KMS-11 (cell line): ENCODE results near the gene PDE6C.

Experiments
- H2AFZ ChIP-seq: fragments of 200-600 bp; sonication (generic); 2 replicates; pipeline ENCODE4 v1.6.1; 2016; ENCODE audit warnings: antibody characterized with exemption, mixed run types, low read depth
- H3K27ac ChIP-seq: fragments of 200-600 bp; sonication (generic); 2 replicates; pipeline ENCODE4 v1.6.1; 2016; ENCODE audit warnings: mild to moderate bottlenecking, mixed run types
- H3K27me3 ChIP-seq: fragments of 200-600 bp; sonication (generic); 2 replicates; pipeline ENCODE4 v1.6.1; 2017; ENCODE audit warnings: mild to moderate bottlenecking, low read depth, mixed run types, moderate library complexity; ENCODE audit not compliant: insufficient read depth
- H3K36me3 ChIP-seq: fragments of 200-600 bp; sonication (generic); 2 replicates; pipeline ENCODE4 v1.6.1; 2017; ENCODE audit warnings: mild to moderate bottlenecking, mixed run types; ENCODE audit not compliant: insufficient read depth
- H3K4me1 ChIP-seq: fragments of 200-600 bp; sonication (generic); 2 replicates; pipeline ENCODE4 v1.6.1; 2016; ENCODE audit warnings: mild to moderate bottlenecking, low read depth, mixed run types; ENCODE audit not compliant: poor library complexity, severe bottlenecking
- H3K4me2 ChIP-seq: fragments of 200-600 bp; sonication (generic); 2 replicates; pipeline ENCODE4 v1.7.0; 2016; ENCODE audit warnings: mild to moderate bottlenecking, mixed run types
- H3K4me3 ChIP-seq: fragments of 200-600 bp; sonication (generic); IDR thresholded peaks from 2 replicates; pipeline ENCODE4 v1.6.1; 2017; ENCODE audit warnings: low read depth, low read length, mixed read lengths; ENCODE audit not compliant: insufficient read depth
- H3K79me2 ChIP-seq: fragments of 200-600 bp; sonication (generic); 2 replicates; pipeline ENCODE4 v1.6.1; 2016; ENCODE audit warnings: low read depth, mixed run types; ENCODE audit not compliant: insufficient read depth
- H3K9ac ChIP-seq: fragments of 200-600 bp; sonication (generic); 2 replicates; pipeline ENCODE4 v1.6.1; 2016; ENCODE audit warnings: mild to moderate bottlenecking, mixed run types
- H4K20me1 ChIP-seq: fragments of 200-600 bp; sonication (generic); 2 replicates; pipeline ENCODE4 v1.6.1; 2016; ENCODE audit warnings: mild to moderate bottlenecking, mixed run types; ENCODE audit not compliant: insufficient read depth
- TF ChIP-seq, protein P1 (sequence below): fragments of 200-600 bp; sonication (generic); conservative IDR thresholded peaks from 2 replicates; pipeline ENCODE4 v1.6.1; 2017; ENCODE audit warnings: low read depth, mild to moderate bottlenecking, antibody characterized with exemption, low read length, moderate library complexity, mixed read lengths

The PDE6C gene

GRCh38 chr10:93568105-93568390 lies 44.3 kb upstream of the PDE6C start:
- no peaks in the 10 kb centered on the region for H3K79me2 ChIP-seq
- H3K4me1 ChIP-seq, result no peaks in the 10 kb centered on the region
- H4K20me1 ChIP-seq, result no peaks in the 10 kb centered on the region
- no peaks in the 10 kb centered on the region for H3K27me3 ChIP-seq
- no peaks in the 10 kb centered on the region for H3K36me3 ChIP-seq
- H3K27ac ChIP-seq, result no peak overlapping the region
- H3K4me3 ChIP-seq, result no peak overlapping the region
- TF ChIP-seq, protein P1, sequence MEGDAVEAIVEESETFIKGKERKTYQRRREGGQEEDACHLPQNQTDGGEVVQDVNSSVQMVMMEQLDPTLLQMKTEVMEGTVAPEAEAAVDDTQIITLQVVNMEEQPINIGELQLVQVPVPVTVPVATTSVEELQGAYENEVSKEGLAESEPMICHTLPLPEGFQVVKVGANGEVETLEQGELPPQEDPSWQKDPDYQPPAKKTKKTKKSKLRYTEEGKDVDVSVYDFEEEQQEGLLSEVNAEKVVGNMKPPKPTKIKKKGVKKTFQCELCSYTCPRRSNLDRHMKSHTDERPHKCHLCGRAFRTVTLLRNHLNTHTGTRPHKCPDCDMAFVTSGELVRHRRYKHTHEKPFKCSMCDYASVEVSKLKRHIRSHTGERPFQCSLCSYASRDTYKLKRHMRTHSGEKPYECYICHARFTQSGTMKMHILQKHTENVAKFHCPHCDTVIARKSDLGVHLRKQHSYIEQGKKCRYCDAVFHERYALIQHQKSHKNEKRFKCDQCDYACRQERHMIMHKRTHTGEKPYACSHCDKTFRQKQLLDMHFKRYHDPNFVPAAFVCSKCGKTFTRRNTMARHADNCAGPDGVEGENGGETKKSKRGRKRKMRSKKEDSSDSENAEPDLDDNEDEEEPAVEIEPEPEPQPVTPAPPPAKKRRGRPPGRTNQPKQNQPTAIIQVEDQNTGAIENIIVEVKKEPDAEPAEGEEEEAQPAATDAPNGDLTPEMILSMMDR, result no peak
- H2AFZ ChIP-seq, result no peak overlapping the region
- no peak overlapping the region for H3K9ac ChIP-seq
- no peak overlapping the region for H3K4me2 ChIP-seq

DNA sequence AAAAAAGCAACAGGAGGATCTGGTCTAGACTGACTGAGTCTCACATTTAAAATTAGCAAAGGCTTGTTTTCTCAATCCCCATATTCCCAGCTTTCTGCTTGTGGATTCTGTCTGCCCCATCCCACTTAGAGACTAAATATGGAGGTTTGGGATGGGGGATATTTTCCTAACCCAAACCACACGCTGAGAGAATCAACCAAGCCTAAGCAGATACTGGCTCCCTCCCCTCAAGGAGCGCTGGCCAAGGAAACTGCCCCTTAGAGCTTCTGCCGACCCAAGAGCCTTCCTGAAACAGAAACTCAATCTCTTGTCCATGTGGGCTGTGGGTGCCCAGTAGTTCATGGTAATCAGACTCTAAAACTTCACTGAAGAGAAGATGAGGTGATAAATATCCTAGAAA lies 42.0 kb upstream of the PDE6C start:
- Histone ChIP-seq H3K36me3 (no peaks in the 10 kb centered on the region), H3K4me2 (no peak overlapping the region), H4K20me1 (no peaks in the 10 kb centered on the region), H3K27ac (no peak overlapping the region), H2AFZ (no peak overlapping the region), H3K4me3 (no peak overlapping the region), H3K27me3 (no peaks in the 10 kb centered on the region), H3K4me1 (no peaks in the 10 kb centered on the region), H3K79me2 (no peaks in the 10 kb centered on the region), H3K9ac (no peak overlapping the region)
- TF ChIP-seq, protein P1, result no peak

- Histone ChIP-seq H3K27ac (no peak overlapping the region), H3K4me3 (no peak overlapping the region), H3K36me3 (no peaks in the 10 kb centered on the region), H3K27me3 (no peaks in the 10 kb centered on the region), H3K4me1 (no peaks in the 10 kb centered on the region), H3K9ac (no peak overlapping the region), H3K4me2 (no peak overlapping the region), H3K79me2 (no peaks in the 10 kb centered on the region), H2AFZ (no peak overlapping the region), H4K20me1 (no peaks in the 10 kb centered on the region)
- TF ChIP-seq, protein P1, result no peak
Measured at GRCh38 chr10:93572606-93573005, 39.7 kb upstream of the PDE6C start.

- no peaks in the 10 kb centered on the region for H3K4me1 ChIP-seq
- no peaks in the 10 kb centered on the region for H3K36me3 ChIP-seq
- TF ChIP-seq, protein P1, result no peak
- H3K4me2 ChIP-seq, result no peak overlapping the region
- no peaks in the 10 kb centered on the region for H4K20me1 ChIP-seq
- no peak overlapping the region for H3K4me3 ChIP-seq
- H3K27ac ChIP-seq, result no peak overlapping the region
- no peak overlapping the region for H3K9ac ChIP-seq
- no peaks in the 10 kb centered on the region for H3K79me2 ChIP-seq
- no peak overlapping the region for H2AFZ ChIP-seq
- H3K27me3 ChIP-seq, result no peaks in the 10 kb centered on the region
Measured at GRCh38 chr10:93573051-93573909, 39.1 kb upstream of the PDE6C start.
